Trophoblast cell (in vitro differentiated cells and primary cell): ENCODE data around the gene FAM168A.

ENCODE experiments used
- DNase-seq, 2 donors: peaks; one replicate each; pipeline ENCODE4 v3.0.0-alpha.2; 2016
- H2AFZ ChIP-seq: 2 replicates; pipeline ENCODE4 v1.6.1; 2013; ENCODE audit warnings: low read length, moderate library complexity, mild to moderate bottlenecking; ENCODE audit not compliant: insufficient read depth, poor library complexity
- H2AK5ac ChIP-seq: 2 replicates; pipeline ENCODE4 v1.6.1; 2013; ENCODE audit warnings: mild to moderate bottlenecking, low read length
- H2BK120ac ChIP-seq: 2 replicates; pipeline ENCODE4 v1.6.1; 2013; ENCODE audit warnings: low read length, mild to moderate bottlenecking, moderate library complexity; ENCODE audit not compliant: insufficient read depth, poor library complexity
- H2BK12ac ChIP-seq: 2 replicates; pipeline ENCODE4 v1.6.1; 2013; ENCODE audit warnings: mild to moderate bottlenecking, low read length, moderate library complexity
- H2BK5ac ChIP-seq: 2 replicates; pipeline ENCODE4 v1.6.1; 2013; ENCODE audit warnings: low read length, low read depth, moderate library complexity, mild to moderate bottlenecking; ENCODE audit not compliant: poor library complexity
- H3K14ac ChIP-seq: 2 replicates; pipeline ENCODE4 v1.6.1; 2013; ENCODE audit warnings: mild to moderate bottlenecking, low read length
- H3K18ac ChIP-seq: 2 replicates; pipeline ENCODE4 v1.6.1; 2013; ENCODE audit warnings: mild to moderate bottlenecking, low read length
- H3K23ac ChIP-seq: 2 replicates; pipeline ENCODE4 v1.6.1; 2013; ENCODE audit warnings: low read length
- H3K27ac ChIP-seq: 2 replicates; pipeline ENCODE4 v1.5.1; 2013; ENCODE audit warnings: low read depth, mild to moderate bottlenecking, inconsistent platforms, low read length, moderate library complexity
- H3K27me3 ChIP-seq: 2 replicates; pipeline ENCODE4 v1.6.1; 2013; ENCODE audit warnings: inconsistent platforms, mild to moderate bottlenecking, low read length, moderate library complexity; ENCODE audit not compliant: insufficient read depth
- H3K36me3 ChIP-seq, 2 experiments: 1 replicate in 1 of 2; 2 replicates in 1 of 2; pipeline ENCODE4 v1.6.1; 2013; ENCODE audit warnings: low read length in 2 of 2, mild to moderate bottlenecking in 2 of 2, moderate library complexity in 1 of 2; ENCODE audit not compliant: insufficient read depth in 2 of 2, control insufficient read depth in 1 of 2
- H3K4ac ChIP-seq: 2 replicates; pipeline ENCODE4 v1.6.1; 2013; ENCODE audit warnings: low read depth, mild to moderate bottlenecking, low read length, moderate library complexity
- H3K4me1 ChIP-seq, 2 experiments: 1 replicate in 1 of 2; 2 replicates in 1 of 2; pipeline ENCODE4 v1.6.1; 2013; ENCODE audit warnings: low read length in 2 of 2, mild to moderate bottlenecking in 2 of 2, moderate library complexity in 1 of 2; ENCODE audit not compliant: insufficient read depth in 2 of 2, control insufficient read depth in 1 of 2
- H3K4me2 ChIP-seq: 2 replicates; pipeline ENCODE4 v1.6.1; 2013; ENCODE audit warnings: inconsistent platforms, mild to moderate bottlenecking, low read length, moderate library complexity
- H3K4me3 ChIP-seq: 2 replicates; pipeline ENCODE4 v1.5.1; 2013; ENCODE audit warnings: mild to moderate bottlenecking, low read depth, low read length, inconsistent platforms
- H3K79me1 ChIP-seq: one replicate; pipeline ENCODE4 v1.6.1; 2013; ENCODE audit warnings: low read length
- H3K79me2 ChIP-seq: 2 replicates; pipeline ENCODE4 v1.6.1; 2013; ENCODE audit warnings: low read length, mild to moderate bottlenecking; ENCODE audit not compliant: control insufficient read depth, insufficient read depth, poor library complexity
- H3K9ac ChIP-seq: 2 replicates; pipeline ENCODE4 v1.6.1; 2013; ENCODE audit warnings: mild to moderate bottlenecking, low read length
- H3K9me3 ChIP-seq: 2 replicates; pipeline ENCODE4 v1.6.1; 2013; ENCODE audit warnings: low read depth, mild to moderate bottlenecking, control low read depth, inconsistent platforms, low read length; ENCODE audit not compliant: insufficient read depth
- H4K12ac ChIP-seq: 2 replicates; pipeline ENCODE4 v1.6.1; 2013; ENCODE audit warnings: low read depth, mild to moderate bottlenecking, low read length, moderate library complexity
- H4K8ac ChIP-seq: 2 replicates; pipeline ENCODE4 v1.6.1; 2013; ENCODE audit warnings: low read depth, mild to moderate bottlenecking, low read length, moderate library complexity
- H4K91ac ChIP-seq: one replicate; pipeline ENCODE4 v1.6.1; 2013; ENCODE audit warnings: low read depth, mild to moderate bottlenecking, low read length, moderate library complexity
- WGBS: extraction: QIAGEN DNeasy Blood & Tissue Kit; methylation state at CpG from one replicate; pipeline ENCODE4 v1.1.7; 2013; ENCODE audit warnings: missing lambda C conversion rate; ENCODE audit not compliant: insufficient read length, insufficient coverage; ENCODE audit errors: extremely low coverage; 5-methylcytosine and 5-hydroxymethylcytosine counted together

Gene FAM168A

DNA sequence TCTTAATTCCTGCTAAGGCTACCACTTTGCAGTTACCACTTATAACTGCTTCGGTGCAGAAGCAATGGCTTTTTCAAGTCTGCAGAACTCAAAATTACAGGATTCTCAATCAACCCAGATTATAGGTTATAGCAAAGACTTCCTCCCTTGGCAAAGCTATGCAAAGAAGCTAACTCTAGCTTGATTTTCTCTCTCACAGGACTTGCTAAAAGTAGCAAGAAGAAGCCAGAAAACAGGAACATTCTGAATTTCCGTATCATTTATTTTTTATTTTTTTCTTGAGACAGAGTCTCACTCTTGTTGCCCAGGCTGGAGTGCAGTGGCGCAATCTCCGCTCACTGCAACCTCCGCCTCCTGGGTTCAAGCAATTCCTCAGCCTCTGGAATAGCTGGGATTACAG is 37.8 kb upstream of the FAM168A start:
- no peak overlapping the region for H4K8ac ChIP-seq
- H3K14ac ChIP-seq, result no peak overlapping the region
- H3K4me2 ChIP-seq, result no peak overlapping the region
- H3K27me3 ChIP-seq, result no peaks in the 10 kb centered on the region
- no peak overlapping the region for H4K91ac ChIP-seq
- WGBS, result no CpG with 5 or more reads among the region's 5 CpGs
- no peaks in the 10 kb centered on the region for H3K79me1 ChIP-seq
- no peak overlapping the region for H3K4me3 ChIP-seq
- H2AFZ ChIP-seq, result no peak overlapping the region
- H3K79me2 ChIP-seq, result no peaks in the 10 kb centered on the region
- H3K9ac ChIP-seq, result no peak overlapping the region
- H2BK5ac ChIP-seq, result no peak overlapping the region
- H2BK12ac ChIP-seq, result no peak overlapping the region
- no peak for DNase-seq
- H3K4me1 ChIP-seq, result no peaks in the 10 kb centered on the region
- no peak overlapping the region for H4K12ac ChIP-seq
- H3K36me3 ChIP-seq, result no peaks in the 10 kb centered on the region
- H2BK120ac ChIP-seq, result no peak overlapping the region
- no peak overlapping the region for H3K18ac ChIP-seq
- H3K27ac ChIP-seq, result no peak overlapping the region
- no peak overlapping the region for H3K23ac ChIP-seq
- H3K9me3 ChIP-seq, result no peaks in the 10 kb centered on the region
- no peak overlapping the region for H3K4ac ChIP-seq
- no peak overlapping the region for H2AK5ac ChIP-seq

DNA sequence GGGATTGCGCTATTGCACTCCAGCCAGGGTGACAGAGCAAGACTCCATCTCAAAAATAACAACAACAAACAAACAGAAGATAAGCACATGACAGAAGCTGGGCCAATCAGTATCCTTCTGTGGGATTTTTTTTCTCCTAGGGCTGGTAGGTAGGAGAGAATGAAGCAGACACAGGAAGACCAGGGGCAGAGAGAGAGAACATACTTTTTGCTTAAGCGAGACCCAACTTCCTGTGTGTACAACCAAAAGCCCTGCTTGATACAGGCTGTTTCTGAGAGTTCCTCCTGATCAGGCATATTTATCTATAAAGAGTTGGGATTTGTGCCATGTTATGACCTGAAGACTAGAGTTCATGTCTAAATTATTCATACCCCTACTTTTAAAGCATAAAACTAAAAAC is 36.1 kb upstream of the FAM168A start:
- no peak overlapping the region for H2BK12ac ChIP-seq
- no peak overlapping the region for H4K12ac ChIP-seq
- no peak overlapping the region for H3K4me2 ChIP-seq
- no peak overlapping the region for H3K4ac ChIP-seq
- no peaks in the 10 kb centered on the region for H3K4me1 ChIP-seq
- H3K9me3 ChIP-seq, result no peaks in the 10 kb centered on the region
- WGBS, result no CpG with 5 or more reads among the region's 2 CpGs
- no peak overlapping the region for H3K27ac ChIP-seq
- no peak overlapping the region for H3K23ac ChIP-seq
- H3K4me3 ChIP-seq, result no peak overlapping the region
- H3K79me1 ChIP-seq, result no peaks in the 10 kb centered on the region
- H2AK5ac ChIP-seq, result no peak overlapping the region
- H3K36me3 ChIP-seq, result no peaks in the 10 kb centered on the region
- no peak overlapping the region for H2BK120ac ChIP-seq
- no peak overlapping the region for H4K91ac ChIP-seq
- H2AFZ ChIP-seq, result no peak overlapping the region
- no peak overlapping the region for H2BK5ac ChIP-seq
- H3K14ac ChIP-seq, result no peak overlapping the region
- H3K18ac ChIP-seq, result no peak overlapping the region
- no peaks in the 10 kb centered on the region for H3K79me2 ChIP-seq
- DNase-seq, result no peak
- no peak overlapping the region for H3K9ac ChIP-seq
- no peak overlapping the region for H4K8ac ChIP-seq
- no peaks in the 10 kb centered on the region for H3K27me3 ChIP-seq

- Histone ChIP-seq H3K79me2 (no peaks in the 10 kb centered on the region), H3K23ac (no peak overlapping the region), H3K27me3 (no peaks in the 10 kb centered on the region), H3K4ac (no peak overlapping the region), H2BK120ac (no peak overlapping the region), H3K4me2 (no peak overlapping the region), H3K18ac (no peak overlapping the region), H3K14ac (no peak overlapping the region), H2BK12ac (no peak overlapping the region), H4K91ac (no peak overlapping the region), H2AK5ac (no peak overlapping the region), H2AFZ (no peak overlapping the region), H3K79me1 (no peaks in the 10 kb centered on the region), H3K9ac (no peak overlapping the region), H4K12ac (no peak overlapping the region), H4K8ac (no peak overlapping the region), H3K4me3 (no peak overlapping the region), H3K9me3 (no peaks in the 10 kb centered on the region), H3K36me3 (no peaks in the 10 kb centered on the region), H3K27ac (no peak overlapping the region), H2BK5ac (no peak overlapping the region), H3K4me1 (no peaks in the 10 kb centered on the region)
- no peak for DNase-seq
- WGBS, result no CpG with 5 or more reads among the region's 4 CpGs
These were observed 35.1 kb upstream of the FAM168A start for GRCh38 chr11:73632996-73633395.

DNA sequence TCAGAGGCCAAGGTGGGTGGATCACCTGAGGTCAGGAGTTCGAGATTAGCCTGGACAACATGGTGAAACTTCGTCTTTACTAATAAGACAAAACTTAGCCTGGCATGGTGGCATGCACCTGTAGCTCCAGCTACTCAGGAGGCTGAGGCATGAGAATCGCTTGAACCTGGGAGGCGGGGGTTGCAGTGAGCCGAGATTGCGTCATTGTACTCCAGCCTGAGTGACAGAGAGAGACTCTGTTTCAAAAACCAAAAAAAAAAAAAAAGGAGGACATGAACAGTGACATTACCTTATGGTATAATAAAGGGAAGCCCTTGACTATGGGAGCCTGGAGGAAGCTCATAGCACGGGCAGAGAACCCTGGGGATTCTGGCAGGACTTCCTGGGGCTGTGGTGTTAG is 32.0 kb upstream of the FAM168A start:
- Histone ChIP-seq H3K4me1 (no peaks in the 10 kb centered on the region), H3K36me3 (no peaks in the 10 kb centered on the region), H3K23ac (no peak overlapping the region), H2BK12ac (no peak overlapping the region), H3K4ac (no peak overlapping the region), H3K18ac (no peak overlapping the region), H3K14ac (no peak overlapping the region), H4K8ac (no peak overlapping the region), H3K27me3 (no peaks in the 10 kb centered on the region), H2AFZ (no peak overlapping the region), H3K9ac (no peak overlapping the region), H2BK5ac (no peak overlapping the region), H4K12ac (no peak overlapping the region), H3K4me2 (no peak overlapping the region), H3K79me1 (no peaks in the 10 kb centered on the region), H3K27ac (no peak overlapping the region), H2AK5ac (no peak overlapping the region), H4K91ac (no peak overlapping the region), H3K4me3 (no peak overlapping the region), H3K79me2 (no peaks in the 10 kb centered on the region), H3K9me3 (no peaks in the 10 kb centered on the region), H2BK120ac (no peak overlapping the region)
- no CpG with 5 or more reads among the region's 7 CpGs for WGBS
- no peak for DNase-seq
